22Rv1 (cell line): ENCODE measurements around the gene DUSP16.
"Not testable (repeated sequence)": the region's sequence is repeated elsewhere in the genome, so short reads cannot be mapped to it uniquely, and the experiment has no call there.

Source experiments
- H3K27ac ChIP-seq: fragments of 450-650 bp; 2 replicates; pipeline ENCODE4 v1.5.1; 2017
- CTCF ChIP-seq: fragments of 450-650 bp; IDR thresholded peaks from 2 replicates; pipeline ENCODE4 v1.5.1; 2017; ENCODE audit warnings: mild to moderate bottlenecking
- ZFX ChIP-seq: fragments of 450-650 bp; IDR thresholded peaks from 2 replicates; pipeline ENCODE4 v1.6.1; 2017; ENCODE audit warnings: antibody characterized with exemption, borderline replicate concordance

DUSP16 gene

DNA sequence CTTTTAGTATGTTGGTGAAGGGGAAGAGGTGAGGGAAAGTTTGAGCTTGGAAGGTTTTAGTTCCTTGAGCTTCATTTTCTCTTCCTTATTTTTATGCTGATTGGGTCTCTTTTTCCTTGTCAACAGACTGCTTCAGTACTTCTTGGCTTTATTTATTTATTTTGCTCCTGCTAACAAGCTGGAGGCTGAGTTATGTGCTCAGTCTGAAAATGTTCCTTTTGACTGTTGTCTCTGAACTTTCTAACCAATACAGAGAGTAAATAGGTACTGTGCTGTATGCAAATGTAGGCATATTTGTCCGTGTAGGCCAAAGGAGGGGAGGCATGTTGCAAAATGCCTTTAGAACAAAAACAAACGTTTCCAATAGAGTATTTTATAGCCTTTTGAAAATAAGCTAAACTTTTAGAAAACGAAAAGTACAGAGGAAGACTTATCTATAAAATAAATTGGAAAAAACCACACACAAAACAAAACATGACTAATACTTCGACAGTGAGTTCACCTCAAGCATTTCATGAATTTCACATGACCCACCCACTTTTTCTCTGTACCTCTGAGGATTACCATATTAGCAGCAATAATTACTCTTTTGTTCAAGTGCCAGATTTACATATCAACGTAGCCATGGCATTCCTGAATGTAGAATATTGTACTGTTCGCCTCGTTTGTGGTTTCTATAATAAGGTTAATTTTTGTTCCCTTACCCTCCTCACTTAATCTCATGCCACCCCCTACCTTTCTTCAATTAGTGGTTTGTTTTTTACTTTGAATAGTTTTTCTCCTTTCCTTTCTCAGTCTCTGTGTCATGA lies 44.3 kb upstream of the DUSP16 start:
- H3K27ac ChIP-seq: no peak overlapping the region
- TF ChIP-seq ZFX (no peak), CTCF (no peak)

DNA sequence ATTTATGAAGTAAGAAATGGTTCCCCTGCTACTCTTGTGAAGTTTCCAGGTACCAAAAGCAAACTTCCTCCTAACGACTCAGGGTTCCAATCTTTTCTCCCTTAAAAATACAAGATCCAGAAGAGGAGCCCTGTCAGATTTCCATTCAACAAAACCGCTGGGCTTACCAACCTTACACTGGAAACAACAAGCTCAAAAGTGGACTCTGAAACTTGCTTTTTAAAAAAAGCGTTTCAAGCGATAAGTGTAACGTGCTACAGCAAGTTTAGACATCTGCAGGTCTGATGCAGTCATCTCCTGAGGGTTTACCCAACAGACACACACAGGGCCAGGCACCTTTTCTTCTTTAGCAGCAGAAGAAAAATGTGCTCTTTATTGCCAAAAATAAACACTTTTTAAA lies 42.1 kb upstream of the DUSP16 start:
- TF ChIP-seq ZFX: no peak
- no peak for TF ChIP-seq CTCF
- H3K27ac ChIP-seq: no peak overlapping the region

- no peak overlapping the region for H3K27ac ChIP-seq
- TF ChIP-seq ZFX (no peak), CTCF (no peak)
These were observed 38.0 kb upstream of the DUSP16 start for GRCh38 chr12:12600659-12601058.

- H3K27ac ChIP-seq: no peak overlapping the region
- no peak for TF ChIP-seq ZFX
- no peak for TF ChIP-seq CTCF
These were observed 37.3 kb upstream of the DUSP16 start for GRCh38 chr12:12599750-12600643.

- H3K27ac ChIP-seq: no peak overlapping the region
- TF ChIP-seq ZFX (no peak), CTCF (no peak)
These were observed 36.2 kb upstream of the DUSP16 start for GRCh38 chr12:12598864-12599263.

DNA sequence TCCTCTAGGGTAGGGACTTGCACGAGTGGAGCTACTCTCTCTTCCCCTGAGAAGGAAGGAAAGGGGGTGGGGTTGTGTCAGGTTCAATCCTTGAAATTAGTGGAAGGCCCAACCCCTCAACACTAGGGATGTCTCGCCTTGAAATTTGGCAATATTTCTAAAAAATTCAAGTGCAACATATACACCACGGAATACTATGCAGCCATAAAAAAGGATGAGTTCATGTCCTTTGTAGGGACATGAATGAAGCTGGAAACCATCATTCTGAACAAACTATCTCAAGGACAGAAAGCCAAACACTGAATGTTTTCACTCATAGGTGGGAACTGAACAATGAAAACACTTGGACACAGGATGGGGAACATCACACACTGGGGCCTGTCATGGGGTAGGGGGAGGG lies 33.9 kb upstream of the DUSP16 start:
- H3K27ac ChIP-seq: not testable (repeated sequence)

DNA sequence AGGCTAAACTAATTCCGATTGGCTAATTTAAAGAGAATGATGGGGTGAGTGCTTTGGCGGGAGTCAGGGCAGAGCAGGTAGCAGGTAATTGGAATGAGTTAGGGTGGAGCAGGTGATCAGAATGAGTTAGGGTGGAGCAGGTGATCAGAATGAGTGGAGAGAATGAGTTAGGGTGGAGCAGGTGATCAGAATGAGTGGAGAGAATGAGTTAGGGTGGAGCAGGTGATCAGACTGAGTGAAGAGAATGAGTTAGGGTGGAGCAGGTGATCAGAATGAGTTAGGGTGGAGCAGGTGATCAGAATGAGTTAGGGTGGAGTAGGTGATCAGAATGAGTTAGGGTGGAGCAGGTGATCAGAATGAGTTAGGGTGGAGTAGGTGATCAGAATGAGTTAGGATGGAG lies 33.3 kb upstream of the DUSP16 start:
- H3K27ac ChIP-seq: not testable (repeated sequence)

GRCh38 chr12:12592930-12593329 lies 30.3 kb upstream of the DUSP16 start:
- no peak overlapping the region for H3K27ac ChIP-seq
- no peak for TF ChIP-seq ZFX
- no peak for TF ChIP-seq CTCF
